GM23338 (cell line): ENCODE results near the gene TNFRSF8. TPM values are rescaled to one million over a fixed set of nuclear protein-coding genes. Genes with fewer than 3 reads are reported as not detected.

Source experiments
- ATAC-seq: fragments of 200-7000 bp; cut with Tn5 transposase; 3 replicates; pipeline ENCODE4 v1.9.1; 2020
- DNase-seq: peaks from one replicate; pipeline ENCODE4 v3.0.0-alpha.2; 2015; ENCODE audit warnings: low spot score
- H2AFZ ChIP-seq: fragments of 200-600 bp; sonication (generic); 2 replicates; pipeline ENCODE4 v1.8.0; 2016; ENCODE audit warnings: antibody characterized with exemption, mild to moderate bottlenecking, moderate library complexity
- H3F3A ChIP-seq: fragments of 200-600 bp; sonication (generic); replicated peaks from 2 replicates; pipeline ENCODE4 v1.8.0; 2017; ENCODE audit warnings: antibody characterized with exemption, mixed run types, low read depth
- H3K27ac ChIP-seq: fragments of 200-600 bp; sonication (generic); 2 replicates; pipeline ENCODE4 v1.6.1; 2016; ENCODE audit warnings: low read depth
- H3K27me3 ChIP-seq: fragments of 200-600 bp; sonication (generic); 2 replicates; pipeline ENCODE4 v1.8.0; 2016; ENCODE audit warnings: mild to moderate bottlenecking, mixed run types, moderate library complexity; ENCODE audit not compliant: insufficient read depth
- H3K36me3 ChIP-seq: fragments of 200-600 bp; sonication (generic); 2 replicates; pipeline ENCODE4 v1.8.0; 2016; ENCODE audit warnings: mild to moderate bottlenecking; ENCODE audit not compliant: insufficient read depth
- H3K4me1 ChIP-seq: fragments of 200-600 bp; sonication (generic); 2 replicates; pipeline ENCODE4 v1.8.0; 2016; ENCODE audit warnings: mild to moderate bottlenecking, moderate library complexity; ENCODE audit not compliant: insufficient read depth
- H3K4me2 ChIP-seq: fragments of 200-600 bp; sonication (generic); 2 replicates; pipeline ENCODE4 v1.7.1; 2017; ENCODE audit warnings: mixed run types
- H3K4me3 ChIP-seq: fragments of 200-600 bp; sonication (generic); 2 replicates; pipeline ENCODE4 v1.6.1; 2016; ENCODE audit warnings: mixed run types
- H3K79me2 ChIP-seq: fragments of 200-600 bp; sonication (generic); replicated peaks from 2 replicates; pipeline ENCODE4 v1.8.0; 2017; ENCODE audit warnings: mild to moderate bottlenecking; ENCODE audit not compliant: insufficient read depth
- H3K9me2 ChIP-seq: fragments of 200-600 bp; sonication (generic); 2 replicates; pipeline ENCODE4 v1.8.0; 2017; ENCODE audit not compliant: insufficient read depth
- H4K20me1 ChIP-seq: fragments of 200-600 bp; sonication (generic); replicated peaks from 2 replicates; pipeline ENCODE4 v1.8.0; 2017; ENCODE audit warnings: mild to moderate bottlenecking; ENCODE audit not compliant: insufficient read depth
- H3K27ac Mint-ChIP-seq: 2 replicates; pipeline ENCODE4 v1.8.0; 2020; ENCODE audit warnings: inconsistent platforms, mild to moderate bottlenecking, moderate library complexity, mixed read lengths
- H3K27me3 Mint-ChIP-seq: 3 replicates; pipeline ENCODE4 v1.8.0; 2022; ENCODE audit warnings: low read depth, mild to moderate bottlenecking, moderate library complexity, mixed read lengths, inconsistent platforms; ENCODE audit not compliant: insufficient read depth, poor library complexity
- H3K36me3 Mint-ChIP-seq: 3 replicates; pipeline ENCODE4 v1.8.0; 2021; ENCODE audit warnings: low read depth, mild to moderate bottlenecking, inconsistent platforms, moderate library complexity, mixed read lengths
- H3K4me1 Mint-ChIP-seq: 3 replicates; pipeline ENCODE4 v1.8.0; 2020; ENCODE audit warnings: mild to moderate bottlenecking, inconsistent platforms, mixed read lengths
- H3K4me3 Mint-ChIP-seq: 3 replicates; pipeline ENCODE4 v1.8.0; 2021; ENCODE audit warnings: moderate library complexity, mild to moderate bottlenecking, inconsistent platforms, mixed read lengths
- H3K9me3 Mint-ChIP-seq: 3 replicates; pipeline ENCODE4 v1.8.0; 2020; ENCODE audit warnings: moderate library complexity, mild to moderate bottlenecking, inconsistent platforms, mixed read lengths
- CTCF ChIP-seq, 2 experiments: fragments of 200-600 bp in 1 of 2; sonication (generic) in 1 of 2; conservative IDR thresholded peaks; 2 replicates each; pipeline versions ENCODE4 v1.5.1 to v1.6.1; 2016 to 2017; ENCODE audit warnings: antibody characterized with exemption in 2 of 2, low read depth in 2 of 2, mild to moderate bottlenecking in 2 of 2, moderate library complexity in 1 of 2
- ETS1 ChIP-seq: IDR thresholded peaks from 2 replicates; pipeline ENCODE4 v1.6.1; 2016; ENCODE audit warnings: antibody characterized with exemption
- EZH2 ChIP-seq: fragments of 200-600 bp; sonication (generic); IDR thresholded peaks from one replicate; pipeline ENCODE4 v1.8.0; 2017; ENCODE audit warnings: antibody characterized with exemption, mild to moderate bottlenecking, low read depth; ENCODE audit not compliant: unreplicated experiment
- EZH2phosphoT487 ChIP-seq: fragments of 200-600 bp; sonication (generic); IDR thresholded peaks from one replicate; pipeline ENCODE4 v1.8.1; 2018; ENCODE audit warnings: antibody characterized with exemption; ENCODE audit not compliant: unreplicated experiment
- POLR2AphosphoS5 ChIP-seq: IDR thresholded peaks from 2 replicates; pipeline ENCODE4 v1.6.1; 2016; ENCODE audit warnings: antibody characterized with exemption, low read depth
- REST ChIP-seq: IDR thresholded peaks from one replicate; pipeline ENCODE4 v1.6.1; 2018; ENCODE audit warnings: antibody characterized with exemption; ENCODE audit not compliant: unreplicated experiment
- STAT1 ChIP-seq: IDR thresholded peaks from one replicate; pipeline ENCODE4 v1.6.1; 2016; ENCODE audit warnings: antibody characterized with exemption; ENCODE audit not compliant: unreplicated experiment
- ZNF331 ChIP-seq: fragments of 250-450 bp; sonication (Bioruptor Pico); IDR thresholded peaks from 2 replicates; pipeline ENCODE4 v1.5.0; 2020; ENCODE audit warnings: low read depth, mild to moderate bottlenecking, moderate library complexity
- polyA plus RNA-seq: library from polyadenylated mRNA; unstranded; fragments of >200 nt; fragmentation: Nextera tagmentation; extraction: Ambion mirVana; gene quantifications from 2 replicates; pipeline ENCODE4 v1.2.1, GENCODE V29; 2016
- total RNA-seq: library from RNA; depleted of rRNA; stranded (reverse); fragments of >200 nt; shearing (Covaris generic); gene quantifications from 2 replicates; pipeline ENCODE4 v1.2.3, GENCODE V29; 2014

The TNFRSF8 gene
- total and polyA plus RNA-seq, 2 experiments from 2014 or later = 11.7 to 28.2 TPM

- TF ChIP-seq REST (no peak), ETS1 (no peak), STAT1 (no peak), POLR2AphosphoS5 (no peak), CTCF (conservative IDR thresholded peaks at IDR 0.05; ENCODE audit: low read depth in 2 of 2) (no peak), EZH2phosphoT487 (no peak), EZH2 (no peak)
Measured at GRCh38 chr1:12048372-12048771, 14.7 kb upstream of the TNFRSF8 start (continued).

GRCh38 chr1:12049616-12050015, 13.5 kb upstream of the TNFRSF8 start:
- H3K27ac Mint-ChIP-seq = no peak overlapping the region
- H3K4me1 Mint-ChIP-seq = peaks cover 21% of the 10 kb centered on the region
- no peaks in the 10 kb centered on the region; the same call in 2 of the 3 replicates for H3K9me3 Mint-ChIP-seq
- H3F3A ChIP-seq = no peaks in the 10 kb centered on the region
- DNase-seq (peak; percentile 41), ATAC-seq (peak; percentile 49)
- peak overlapping the region; percentile 32; the same call in 1 of the 2 replicates for H2AFZ ChIP-seq
- H3K79me2 ChIP-seq = no peaks in the 10 kb centered on the region
- H3K9me2 ChIP-seq = no peaks in the 10 kb centered on the region
- peaks cover 5% of the 10 kb centered on the region; the same call in 1 of the 2 replicates for H3K4me1 ChIP-seq
- no peak overlapping the region for H3K4me3 ChIP-seq
- H3K27me3 ChIP-seq = no peaks in the 10 kb centered on the region
- no peak overlapping the region for H3K27ac ChIP-seq
- TF ChIP-seq ZNF331 (CRISPR knock-in tag) (no peak), CTCF (conservative IDR thresholded peaks at IDR 0.05; ENCODE audit: low read depth in 2 of 2) (0 out of 4 replicates have a peak, but pooled peaks of 1 of the 2 experiments have one; percentile 22)
- no peaks in the 10 kb centered on the region for H3K36me3 Mint-ChIP-seq
- H3K27me3 Mint-ChIP-seq = peaks cover 4% of the 10 kb centered on the region
- H3K36me3 ChIP-seq = no peaks in the 10 kb centered on the region
- no peak overlapping the region for H3K4me3 Mint-ChIP-seq
- H4K20me1 ChIP-seq = no peaks in the 10 kb centered on the region
- H3K4me2 ChIP-seq = no peak overlapping the region
